ENCODE data around the gene CNOT8. TPM values are rescaled to one million over a fixed set of nuclear protein-coding genes. Genes with fewer than 3 reads are reported as not detected.
"Not testable (repeated sequence)": the region's sequence is repeated elsewhere in the genome, so short reads cannot be mapped to it uniquely, and the experiment has no call there.

Gene CNOT8
- total RNA-seq, 4 donors from 2014 or later: 32.0 to 96.2 (median 54.2) TPM

DNA sequence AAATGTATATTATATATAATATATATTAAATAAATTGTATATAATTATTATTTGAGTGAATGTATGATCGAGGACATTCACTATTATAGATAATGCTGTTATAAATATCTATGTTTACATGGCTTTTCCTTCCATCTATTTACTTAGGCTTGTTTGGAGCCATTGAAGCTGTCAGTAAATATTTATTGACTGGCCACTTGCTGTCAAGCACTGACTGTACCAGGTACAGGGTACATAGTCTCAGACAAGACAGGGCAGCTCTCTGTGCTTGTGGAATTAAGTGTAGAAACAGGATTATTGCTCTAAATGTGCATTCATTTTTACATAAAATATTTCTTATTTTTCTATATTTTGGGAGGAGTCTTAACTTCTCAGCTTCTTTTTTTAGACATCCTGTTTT lies 24.4 kb upstream of the CNOT8 start:
- TF ChIP-seq CTCF (IDR thresholded peaks at IDR 0.05): no peak
- TF ChIP-seq POLR2A (IDR thresholded peaks at IDR 0.05): no peak
- no peak overlapping the region for H3K4me3 ChIP-seq
- DNase-seq: no peak
- no peaks in the 10 kb centered on the region for H3K9me3 ChIP-seq
- no peaks in the 10 kb centered on the region for H3K27me3 ChIP-seq
- peak overlapping the region; percentile 45 to 67 for H3K27ac ChIP-seq
- no peaks in the 10 kb centered on the region for H3K4me1 ChIP-seq
- intact Hi-C loops (cut with DNase I; ENCODE audit: low total_unique reads): no loop called here
- H3K36me3 ChIP-seq: no peaks in the 10 kb centered on the region

DNA sequence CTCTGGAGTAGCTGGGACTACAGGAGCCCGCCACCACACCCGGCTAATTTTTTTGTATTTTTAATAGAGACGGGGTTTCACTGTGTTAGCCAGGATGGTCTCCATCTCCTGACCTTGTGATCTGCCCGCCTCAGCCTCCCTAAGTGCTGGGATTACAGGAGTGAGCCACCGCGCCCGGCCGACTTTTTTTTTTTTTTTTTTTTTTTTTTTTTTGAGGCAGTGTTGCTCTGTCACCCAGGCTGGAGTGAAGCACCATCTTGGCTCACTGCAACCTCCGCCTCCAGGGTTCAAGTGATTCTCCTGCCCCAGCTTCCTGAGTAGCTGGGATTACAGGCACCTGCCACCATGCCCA lies 22.8 kb upstream of the CNOT8 start:
- peak overlapping the region; percentile 45 to 67 for H3K27ac ChIP-seq
- H3K4me3 ChIP-seq; H3K4me1 ChIP-seq; H3K9me3 ChIP-seq; DNase-seq; intact Hi-C loops (cut with DNase I; ENCODE audit: low total_unique reads); H3K27me3 ChIP-seq; H3K36me3 ChIP-seq: not testable (repeated sequence)

GRCh38 chr5:154836225-154836624 lies 22.2 kb upstream of the CNOT8 start:
- no peak for DNase-seq
- Histone ChIP-seq H3K4me1 (no peaks in the 10 kb centered on the region), H3K27me3 (no peaks in the 10 kb centered on the region), H3K9me3 (no peaks in the 10 kb centered on the region), H3K27ac (peak overlapping the region; percentile 45 to 67), H3K36me3 (no peaks in the 10 kb centered on the region), H3K4me3 (no peak overlapping the region)
- intact Hi-C loops (cut with DNase I; ENCODE audit: low total_unique reads): no loop called here
- TF ChIP-seq POLR2A (IDR thresholded peaks at IDR 0.05): no peak
- no peak for TF ChIP-seq CTCF (IDR thresholded peaks at IDR 0.05)

DNA sequence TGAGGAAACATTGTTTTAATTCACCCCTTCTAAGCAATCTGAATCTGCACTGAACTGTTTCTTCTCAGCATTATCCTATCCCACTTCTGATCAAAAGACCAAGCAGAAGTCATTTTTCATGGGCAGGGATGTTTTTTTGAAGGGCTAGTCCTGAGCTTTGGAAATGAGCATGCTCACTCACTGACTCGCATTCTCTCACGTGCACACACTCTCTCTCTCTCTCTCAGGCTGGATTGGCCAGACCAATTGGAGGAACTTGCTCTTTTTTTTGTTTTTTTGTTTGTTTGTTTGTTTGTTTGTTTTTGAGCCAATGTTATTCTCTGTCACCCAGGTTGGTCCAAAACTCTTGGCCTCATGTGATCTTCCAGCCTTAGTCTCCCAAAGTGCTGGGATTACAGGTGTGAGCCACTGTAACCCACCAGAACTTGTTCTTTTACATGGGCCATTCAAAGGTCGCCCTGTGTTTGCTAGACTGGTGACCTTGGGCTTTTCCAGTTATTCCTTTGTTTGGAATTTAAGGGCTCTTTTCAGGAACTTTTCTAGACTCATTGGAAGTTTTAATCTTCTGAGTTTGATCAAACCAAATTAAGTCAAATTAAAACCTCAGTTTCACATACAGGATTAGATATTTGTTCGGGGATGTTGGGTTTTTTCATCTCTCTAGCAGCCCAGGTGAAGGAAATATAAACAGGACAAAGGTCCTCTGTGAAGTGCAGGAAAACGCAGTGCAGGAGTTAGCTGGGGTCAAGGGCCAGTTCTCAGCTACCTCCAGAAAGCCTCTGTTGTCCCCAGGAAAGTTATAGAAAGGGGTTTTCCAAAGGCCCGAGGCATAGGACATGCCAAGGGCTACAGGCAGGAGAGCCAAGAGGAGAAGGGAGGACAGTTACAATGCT lies 21.2 kb upstream of the CNOT8 start:
- Histone ChIP-seq H3K4me1 (no peaks in the 10 kb centered on the region), H3K27ac (no peak overlapping the region), H3K9me3 (no peaks in the 10 kb centered on the region), H3K36me3 (no peaks in the 10 kb centered on the region), H3K4me3 (no peak overlapping the region), H3K27me3 (no peaks in the 10 kb centered on the region)
- DNase-seq: no peak
- TF ChIP-seq POLR2A (IDR thresholded peaks at IDR 0.05) (no peak), CTCF (IDR thresholded peaks at IDR 0.05) (no peak)
- intact Hi-C loops (cut with DNase I; ENCODE audit: low total_unique reads): no loop called here

DNA sequence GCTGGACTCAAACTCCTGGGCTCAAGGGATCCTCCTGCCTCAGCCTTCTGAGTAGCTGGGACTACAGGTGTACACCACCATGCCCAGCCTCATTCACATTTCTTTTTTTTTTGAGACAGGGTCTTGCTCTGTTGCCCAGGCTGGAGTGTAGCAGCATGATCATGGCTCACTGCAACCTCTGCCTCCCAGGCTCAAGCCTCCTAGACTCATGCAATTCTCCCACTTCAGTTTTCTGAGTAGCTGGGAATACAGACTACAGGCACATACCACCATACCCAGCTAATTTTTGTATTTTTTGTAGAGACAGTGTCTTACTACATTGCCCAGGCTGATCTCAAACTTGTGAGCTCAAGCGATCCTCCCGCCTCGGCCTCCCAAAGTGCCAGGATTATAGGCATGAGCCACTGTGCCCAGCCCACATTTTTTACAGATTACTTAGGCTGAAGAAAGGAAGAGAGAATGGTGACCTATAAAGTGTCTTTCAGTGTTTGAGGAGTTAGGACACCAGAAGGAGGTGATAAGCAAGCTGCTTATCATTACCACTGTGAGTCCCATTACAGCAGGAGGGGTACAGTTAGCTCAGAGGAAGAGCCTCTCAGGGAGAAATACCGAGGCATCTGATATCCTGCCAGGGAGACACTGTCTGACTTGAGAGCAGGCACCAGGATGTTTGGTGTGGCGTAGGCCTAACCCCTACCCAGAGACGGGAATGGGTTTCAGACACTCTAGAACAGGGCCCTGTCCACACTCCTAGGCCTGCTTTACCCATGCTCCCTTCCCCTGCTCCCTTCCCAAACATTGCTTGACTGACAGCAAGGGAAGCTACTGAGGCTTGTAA lies 17.8 kb upstream of the CNOT8 start:
- intact Hi-C loops (cut with DNase I; ENCODE audit: low total_unique reads): no loop called here
- Histone ChIP-seq H3K4me1 (no peaks in the 10 kb centered on the region), H3K27me3 (no peaks in the 10 kb centered on the region), H3K27ac (no peak overlapping the region), H3K9me3 (no peaks in the 10 kb centered on the region), H3K4me3 (no peak overlapping the region), H3K36me3 (no peaks in the 10 kb centered on the region)
- no peak for TF ChIP-seq CTCF (IDR thresholded peaks at IDR 0.05)
- TF ChIP-seq POLR2A (IDR thresholded peaks at IDR 0.05): no peak
- DNase-seq: no peak

Measured in uterus (tissue), 4 donors.